K562 (cell line): ENCODE data around the gene ARL13B.

Experiments
- ADNP ChIP-seq: fragments of 200-800 bp; sonication (Bioruptor generic); IDR thresholded peaks from 2 replicates; pipeline ENCODE4 v1.6.1; 2016; ENCODE audit warnings: missing genetic modification characterization, missing compliant biosample characterization
- ATF6 ChIP-seq: sonication (generic); formaldehyde crosslinking; IDR thresholded peaks from 2 replicates; pipeline ENCODE4 v1.4.0; 2020; ENCODE audit warnings: mild to moderate bottlenecking, missing genetic modification reagents
- CTCF ChIP-seq, 3 experiments: IDR thresholded peaks in 2 of 3; conservative IDR thresholded peaks in 1 of 3; 2 replicates each; pipeline ENCODE4 v1.5.1; 2011 to 2012; ENCODE audit warnings: low read length in 3 of 3, mild to moderate bottlenecking in 3 of 3, control low read depth in 2 of 3, improper control_type of control experiment in 1 of 3, inconsistent platforms in 1 of 3, low read depth in 1 of 3, mixed read lengths in 1 of 3, moderate library complexity in 1 of 3; ENCODE audit not compliant: insufficient read depth in 2 of 3
- HMGN3 ChIP-seq: IDR thresholded peaks from 2 replicates; pipeline ENCODE4 v1.6.1; 2011; ENCODE audit warnings: borderline replicate concordance, low read depth, mild to moderate bottlenecking, mixed read lengths, low read length; ENCODE audit not compliant: insufficient read length; ENCODE audit errors: extremely low read depth
- JUND ChIP-seq, 2 experiments: IDR thresholded peaks; 2 replicates in 1 of 2; 3 replicates in 1 of 2; pipeline ENCODE4 v1.6.1; 2011; ENCODE audit warnings: borderline replicate concordance in 2 of 2, low read depth in 2 of 2, low read length in 2 of 2, improper control_type of control experiment in 1 of 2, missing biosample characterization in 1 of 2, missing genetic modification characterization in 1 of 2, missing genetic modification reagents in 1 of 2
- NFATC3 ChIP-seq: fragments of 450-650 bp; IDR thresholded peaks from 2 replicates; pipeline ENCODE4 v1.6.1; 2017; ENCODE audit warnings: mild to moderate bottlenecking
- POLR2G ChIP-seq: fragments of 200-400 bp; formaldehyde crosslinking; IDR thresholded peaks from 2 replicates; pipeline ENCODE4 v1.6.1; 2017; ENCODE audit warnings: low read depth, mild to moderate bottlenecking, antibody characterized with exemption, low read length, moderate library complexity
- REST ChIP-seq, 2 experiments: fragments of 450-650 bp; formaldehyde crosslinking in 1 of 2; IDR thresholded peaks; 2 replicates each; pipeline versions ENCODE4 v1.4.0 to v1.6.1; 2014 to 2020; ENCODE audit warnings: mild to moderate bottlenecking in 2 of 2, borderline replicate concordance in 1 of 2, low read depth in 1 of 2
- SAP30 ChIP-seq: fragments of 200-600 bp; sonication (generic); IDR thresholded peaks from 2 replicates; pipeline ENCODE4 v1.6.1; 2012; ENCODE audit warnings: borderline replicate concordance, low read depth, mild to moderate bottlenecking, moderate library complexity, low read length, control low read depth, inconsistent platforms; ENCODE audit not compliant: insufficient read depth, poor library complexity, severe bottlenecking
- ZNF224 ChIP-seq: sonication (generic); formaldehyde crosslinking; IDR thresholded peaks from 2 replicates; pipeline ENCODE4 v1.8.0; 2022; ENCODE audit warnings: mild to moderate bottlenecking, missing genetic modification reagents
- ZNF57 ChIP-seq: fragments of 450-650 bp; formaldehyde crosslinking; IDR thresholded peaks from 2 replicates; pipeline ENCODE4 v1.4.0; 2020; ENCODE audit warnings: mild to moderate bottlenecking, moderate library complexity
- ZNF785 ChIP-seq: fragments of 250-450 bp; sonication (Bioruptor Pico); IDR thresholded peaks from 2 replicates; pipeline ENCODE4 v1.4.0; 2020; ENCODE audit warnings: mild to moderate bottlenecking
- ZZZ3 ChIP-seq: fragments of 450-650 bp; IDR thresholded peaks from 2 replicates; pipeline ENCODE4 v1.6.1; 2016; ENCODE audit warnings: antibody characterized with exemption, mild to moderate bottlenecking, moderate library complexity

- no peak for TF ChIP-seq ATF6 (CRISPR knock-in tag)
- TF ChIP-seq ZZZ3, result no peak
- TF ChIP-seq ZNF57 (CRISPR knock-in tag), result no peak
- TF ChIP-seq SAP30, result no peak
- TF ChIP-seq ADNP, result no peak
- TF ChIP-seq JUND (IDR thresholded peaks at IDR 0.05; ENCODE audit: borderline replicate concordance, low read depth, low read length), result no peak
- TF ChIP-seq JUND (tag; IDR thresholded peaks at IDR 0.05; ENCODE audit: borderline replicate concordance, low read depth, low read length), result no peak
- TF ChIP-seq ZNF224 (CRISPR knock-in tag), result no peak
- TF ChIP-seq ZNF785 (CRISPR knock-in tag), result no peak
- no peak for TF ChIP-seq NFATC3
- TF ChIP-seq REST (IDR thresholded peaks at IDR 0.05; ENCODE audit: borderline replicate concordance), result no peak
- TF ChIP-seq REST (CRISPR knock-in tag; IDR thresholded peaks at IDR 0.05; ENCODE audit: low read depth), result no peak
- no peak for TF ChIP-seq HMGN3
- TF ChIP-seq CTCF (IDR thresholded peaks at IDR 0.05 in 2 of 3, conservative IDR thresholded peaks at IDR 0.05 in 1 of 3; ENCODE audit: insufficient read depth in 2 of 3, low read depth in 1 of 3, low read length in 3 of 3), result no peak
- no peak for TF ChIP-seq POLR2G
These were observed 85.2 kb downstream of the ARL13B start for GRCh38 chr3:94065122-94065521.
